T1000 (cell line): ENCODE measurements around the gene ACBD6.

ENCODE experiments used
- DNase-seq: peaks from one replicate; lab custom pipeline; 2025; ENCODE audit warnings: mixed read lengths; lab: John Stamatoyannopoulos, UW

Gene ACBD6

GRCh38 chr1:180524915-180525714 is 22.7 kb upstream of the ACBD6 start:
- no peak for DNase-seq

DNA sequence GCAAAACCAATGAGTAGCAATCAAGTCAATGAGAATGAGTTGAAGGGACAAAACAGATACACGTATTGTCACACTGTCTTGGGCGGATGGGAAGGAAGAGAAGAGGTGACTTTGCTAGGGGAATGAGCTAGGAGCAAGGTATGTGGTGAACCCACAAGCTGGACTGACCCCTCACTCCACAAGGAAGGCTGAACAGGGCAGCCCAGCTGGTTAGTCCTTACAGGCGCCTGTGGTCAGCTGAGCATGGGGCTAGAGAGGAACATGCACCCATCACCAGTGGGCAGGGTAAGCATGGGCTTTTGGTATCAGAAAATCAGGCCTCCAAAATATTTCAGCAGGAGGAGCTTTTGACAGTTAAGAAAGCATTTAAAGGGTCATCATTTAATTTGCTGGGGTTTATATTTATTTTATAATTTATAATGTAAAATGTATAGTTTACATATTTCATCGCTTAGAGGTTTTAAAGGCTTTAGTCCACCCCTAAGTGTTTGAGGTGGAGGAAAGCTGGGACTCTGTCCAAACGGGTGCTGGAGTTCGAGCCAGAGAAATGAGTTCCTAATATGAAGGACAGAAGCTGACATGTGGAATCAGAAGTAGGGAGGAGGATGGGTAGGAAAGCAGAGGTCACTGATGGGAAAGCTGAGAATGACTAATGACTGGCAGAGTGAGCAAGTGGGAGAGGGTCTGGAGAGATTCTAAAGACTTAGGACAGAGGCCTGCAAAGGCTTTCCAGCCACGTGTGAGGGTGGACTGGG is 22.0 kb upstream of the ACBD6 start:
- DNase-seq = no peak

DNA sequence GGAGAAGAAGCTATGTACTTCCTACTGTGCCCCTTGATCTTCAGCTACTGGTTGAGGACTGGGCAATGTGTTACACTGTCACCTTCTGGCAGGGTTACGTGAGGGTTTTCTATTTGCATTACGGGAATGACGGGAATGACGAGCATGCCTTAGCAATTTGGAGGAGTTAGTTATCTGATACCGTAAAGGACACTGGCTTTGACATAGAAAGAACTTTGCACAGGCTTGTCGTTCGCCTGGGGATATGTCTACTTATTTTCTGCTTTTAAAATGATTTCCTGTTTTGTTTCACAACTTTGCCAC is 19.8 kb upstream of the ACBD6 start:
- no peak for DNase-seq

DNA sequence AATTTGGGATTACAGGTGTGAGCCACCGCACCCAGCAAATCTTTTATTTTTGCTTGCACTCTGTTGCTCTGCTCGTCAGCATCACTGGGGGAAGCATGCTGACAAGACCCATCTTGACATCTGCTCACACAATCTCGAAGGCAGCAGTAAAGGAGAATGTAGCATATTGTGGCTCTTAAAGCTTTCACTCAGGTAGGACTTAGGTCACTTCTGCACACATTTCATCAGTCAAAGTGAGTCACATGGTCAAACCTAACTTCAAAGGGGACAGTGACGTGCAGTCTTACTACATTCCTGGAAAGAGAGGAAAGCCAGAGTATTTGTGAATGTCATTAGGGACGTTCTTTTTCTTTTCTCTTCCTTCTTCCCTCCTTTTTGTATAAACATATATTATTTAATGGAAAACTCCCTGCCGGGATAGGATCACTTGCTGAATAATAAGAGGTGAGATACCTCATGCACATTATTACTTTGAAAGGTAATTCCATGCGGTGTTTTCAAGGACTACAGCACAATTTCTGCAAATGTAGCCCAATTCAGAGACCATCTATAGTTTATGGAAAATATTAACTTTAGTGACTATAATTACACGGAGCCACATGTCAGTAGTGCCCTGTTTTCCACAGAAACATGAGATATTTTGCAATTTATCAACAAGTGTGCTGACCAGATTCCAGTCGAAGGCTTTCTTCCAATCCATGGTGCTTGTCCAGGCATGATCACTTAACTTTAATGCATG is 19.3 kb upstream of the ACBD6 start:
- DNase-seq = no peak

GRCh38 chr1:180519846-180520245 is 17.5 kb upstream of the ACBD6 start:
- DNase-seq = no peak

GRCh38 chr1:180515857-180516388 is 13.5 kb upstream of the ACBD6 start:
- peak; percentile 62 for DNase-seq

DNA sequence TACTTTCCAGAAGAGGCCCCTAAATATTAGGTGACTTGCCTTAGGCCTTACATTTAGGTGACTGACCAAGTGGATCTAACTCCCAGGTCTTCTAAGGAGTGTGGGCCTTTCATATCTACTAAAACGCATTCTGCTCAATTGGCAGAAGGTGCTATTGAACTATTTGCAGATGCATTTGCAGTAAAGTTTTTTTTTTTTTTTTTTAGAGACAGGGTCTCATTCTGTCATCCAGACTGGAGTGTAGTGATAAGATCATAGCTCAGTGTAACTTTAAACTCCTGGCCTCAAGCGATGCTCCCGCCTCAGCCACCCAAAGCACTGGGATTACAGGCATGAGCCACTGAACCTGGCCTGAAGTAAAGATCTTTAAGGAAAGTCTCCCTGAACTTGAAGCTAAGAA is 13.0 kb upstream of the ACBD6 start:
- DNase-seq = no peak

DNA sequence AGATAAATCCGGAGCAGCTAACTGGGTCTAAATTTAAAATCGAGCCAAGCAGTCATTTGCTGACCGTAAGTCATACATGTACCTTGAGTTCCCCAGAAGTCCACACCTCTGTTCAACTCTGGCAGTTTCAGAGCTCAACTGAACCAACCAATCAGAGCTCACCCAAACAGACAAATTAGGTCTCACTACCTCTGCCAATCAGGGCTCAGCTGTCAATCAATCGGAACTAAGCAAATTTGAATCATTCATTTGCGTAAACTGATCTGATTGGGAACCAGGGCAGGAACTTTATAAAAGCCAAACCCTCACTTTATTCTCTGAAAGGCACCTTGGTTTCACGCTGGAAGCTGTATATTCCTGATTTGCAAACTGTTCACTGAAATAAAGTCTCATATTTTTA is 11.2 kb upstream of the ACBD6 start:
- no peak for DNase-seq

- DNase-seq = no peak
Measured at GRCh38 chr1:180510882-180511281, 8.5 kb upstream of the ACBD6 start.

- DNase-seq = no peak
Measured at GRCh38 chr1:180508725-180509097, 6.3 kb upstream of the ACBD6 start.

DNA sequence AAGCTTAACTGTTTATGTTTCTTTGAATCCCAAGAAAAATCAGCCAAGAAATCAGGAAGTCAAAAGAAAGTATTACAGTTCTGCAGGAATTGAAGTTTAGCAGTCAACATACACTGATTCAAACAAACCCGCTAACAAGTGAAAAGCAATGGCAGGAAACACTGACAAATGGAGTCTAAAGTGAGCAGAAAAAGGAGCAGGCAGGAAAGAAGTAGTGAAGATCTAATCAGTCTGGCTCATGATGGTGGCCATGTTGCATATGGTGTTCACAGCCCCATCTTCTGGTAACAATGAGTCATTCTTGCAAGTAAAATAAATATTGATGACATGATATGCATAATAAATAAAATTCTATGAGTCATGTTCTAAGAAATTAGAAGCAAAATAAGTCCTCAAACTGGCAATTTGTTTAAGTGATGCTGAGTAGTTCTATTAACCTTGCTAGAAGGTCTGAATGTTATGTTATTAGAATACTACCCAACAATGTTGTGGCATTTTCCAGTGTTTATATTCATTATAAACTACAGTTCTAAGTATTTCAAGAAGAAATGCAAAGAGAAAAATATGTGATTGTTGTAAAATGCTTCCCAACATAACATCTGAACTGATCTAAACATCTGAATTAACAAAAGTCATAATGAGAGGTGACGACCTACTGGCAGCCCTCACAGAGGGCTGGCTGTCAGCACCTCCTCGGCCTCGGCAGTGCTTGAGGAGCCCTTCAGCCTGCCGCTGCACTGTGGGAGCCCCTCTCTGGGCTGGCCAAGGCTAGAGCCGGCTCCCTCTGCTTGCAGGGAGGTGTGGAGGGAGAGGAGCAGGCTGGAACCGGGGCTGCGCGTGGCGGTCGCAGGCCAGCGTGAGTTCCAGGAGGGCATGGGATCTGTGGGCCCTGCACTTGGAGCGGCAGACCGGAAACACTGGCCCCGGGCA is 5.7 kb upstream of the ACBD6 start:
- peak; percentile 26 for DNase-seq

DNA sequence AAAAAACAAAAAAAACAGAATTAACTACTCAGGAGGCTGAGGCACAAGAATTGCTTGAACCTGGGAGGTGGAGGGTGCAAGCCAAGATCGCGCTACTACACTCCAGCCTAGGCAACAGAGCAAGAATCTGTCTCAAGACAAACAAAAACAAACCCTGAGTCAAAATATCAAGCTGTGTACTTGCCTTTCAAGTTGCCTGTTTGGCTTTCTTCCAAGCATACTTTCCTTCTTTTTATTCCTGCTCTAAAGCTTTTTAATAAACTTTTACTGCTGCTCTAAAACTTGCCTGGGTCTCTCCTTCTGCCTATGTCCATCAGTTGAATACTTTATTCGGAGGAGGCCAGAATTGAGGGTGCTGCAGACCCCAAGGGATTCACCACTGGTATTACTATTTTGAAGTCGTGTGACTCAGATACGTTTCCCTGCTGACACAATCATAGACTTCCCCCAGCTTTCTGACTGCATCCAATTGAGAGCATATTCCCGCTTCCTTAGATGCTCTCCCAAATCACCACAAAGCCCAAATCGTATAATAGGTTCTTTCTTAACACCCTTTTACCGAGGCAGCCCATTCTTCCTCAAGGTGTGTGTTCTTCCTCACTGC is 3.5 kb upstream of the ACBD6 start:
- DNase-seq = no peak

DNA sequence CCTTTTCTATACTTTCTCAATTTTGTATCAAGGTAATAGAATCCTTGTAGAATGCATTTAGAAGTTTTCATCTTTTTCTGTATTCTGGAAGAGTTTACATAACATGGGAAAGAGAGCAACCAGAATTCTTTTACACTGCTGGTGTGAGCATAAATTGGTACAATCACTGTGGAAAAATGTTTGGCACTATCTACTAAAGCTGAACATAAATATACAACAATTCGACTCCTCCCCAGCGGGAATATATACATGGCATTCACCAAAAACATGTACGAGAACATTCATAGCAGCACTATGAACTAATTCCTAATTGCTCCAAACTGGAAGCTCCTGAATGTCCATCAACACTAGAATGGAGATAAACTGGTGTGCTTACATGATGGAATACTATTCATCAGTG is 1.8 kb upstream of the ACBD6 start:
- DNase-seq = no peak

GRCh38 chr1:180503280-180503862 is 994 bp upstream of the ACBD6 start:
- DNase-seq = no peak

- DNase-seq = no peak
Measured at GRCh38 chr1:180501865-180502360, 464 bp downstream of the ACBD6 start.

DNA sequence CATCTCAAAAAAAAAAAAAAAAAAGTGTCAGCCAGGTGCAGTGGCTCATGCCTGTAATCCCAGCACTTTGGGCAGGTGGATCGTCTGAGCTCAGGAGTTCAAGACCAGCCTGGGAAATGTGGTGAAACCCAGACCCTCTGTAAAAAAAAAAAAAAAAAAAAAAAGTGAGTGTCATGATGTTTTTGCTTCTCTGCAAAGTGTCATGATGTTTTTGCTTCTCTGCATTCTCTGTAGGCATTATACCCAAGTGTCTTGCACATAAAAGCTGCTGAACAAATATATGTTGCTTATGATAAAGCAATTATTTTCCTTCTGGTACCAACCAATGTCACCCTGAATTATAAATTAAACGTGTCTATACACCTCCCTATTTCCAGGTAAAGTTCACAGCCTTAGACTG is 1.7 kb downstream of the ACBD6 start:
- DNase-seq = no peak

DNA sequence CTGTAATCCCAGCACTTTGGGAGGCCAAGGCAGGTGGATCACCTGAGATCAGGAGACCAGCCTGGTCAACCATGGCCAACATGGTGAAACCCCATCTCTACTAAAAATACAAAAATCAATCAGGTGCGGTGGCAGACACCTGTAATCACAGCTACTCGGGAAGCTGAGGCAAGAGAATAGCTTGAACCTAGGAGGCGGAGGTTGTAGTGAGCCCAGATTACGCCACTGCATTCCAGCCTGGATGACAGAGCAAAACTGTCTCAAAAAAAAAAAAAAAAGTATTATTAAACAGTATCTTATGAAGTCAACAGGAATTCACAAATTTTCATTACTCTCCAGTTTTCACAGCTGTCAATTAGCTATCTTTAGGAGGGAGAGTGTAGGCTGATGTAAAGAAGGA is 3.8 kb downstream of the ACBD6 start:
- DNase-seq = no peak

DNA sequence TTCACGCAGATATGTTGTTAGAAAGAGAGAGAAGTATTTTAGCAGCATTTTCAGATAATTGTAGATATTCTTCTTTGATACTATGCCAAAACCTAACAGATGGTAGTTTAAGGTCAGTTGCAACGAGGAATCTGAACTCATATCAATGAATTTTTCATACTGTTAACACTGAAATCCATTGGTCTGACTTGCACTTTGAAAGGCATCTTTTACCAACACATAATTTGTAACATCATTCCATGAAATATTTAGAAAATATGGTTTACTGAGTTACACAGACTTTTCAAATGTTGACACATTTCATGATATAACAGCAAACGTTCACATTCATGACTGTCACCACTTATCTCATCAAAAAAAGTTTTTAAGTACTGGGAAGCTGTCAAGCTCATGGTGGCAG is 4.6 kb downstream of the ACBD6 start:
- DNase-seq = no peak

DNA sequence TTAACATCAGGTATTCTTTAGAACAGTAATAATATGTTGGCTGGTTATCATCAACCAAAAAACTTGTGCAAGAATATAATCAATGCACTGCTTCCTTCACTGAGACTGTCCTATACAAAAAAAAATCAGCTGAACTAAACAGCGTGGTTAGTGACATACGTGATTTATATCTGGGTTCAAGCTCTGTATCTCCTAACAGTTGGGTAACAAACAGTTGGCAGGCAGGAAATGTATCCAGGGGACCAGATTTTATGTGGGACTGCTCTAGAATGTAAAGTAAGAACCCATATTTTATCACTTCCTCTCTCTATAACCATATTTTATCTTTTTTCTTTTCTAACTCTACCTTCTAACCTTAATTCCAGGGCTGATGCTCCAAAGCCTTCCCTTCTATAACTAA is 8.0 kb downstream of the ACBD6 start:
- DNase-seq = no peak

DNA sequence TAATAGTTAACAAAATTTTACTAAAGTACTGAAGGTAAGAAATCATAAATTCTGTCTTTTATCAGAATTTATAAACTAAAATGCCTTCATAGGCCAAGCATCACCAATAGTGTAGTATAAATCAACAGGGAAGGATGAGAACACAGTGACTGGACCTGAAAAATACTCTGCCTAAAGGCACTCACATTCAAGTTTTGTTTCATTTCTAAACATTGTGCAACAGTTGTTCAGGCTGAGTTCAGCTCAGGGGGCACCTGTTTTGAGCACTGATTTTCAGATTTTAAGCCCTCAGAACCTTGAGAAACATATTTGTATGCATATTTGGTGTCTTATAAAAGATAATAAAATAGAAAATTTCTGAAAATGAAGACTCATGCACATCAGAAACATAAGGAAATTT is 12.4 kb downstream of the ACBD6 start:
- DNase-seq = no peak

- DNase-seq = no peak
Measured at GRCh38 chr1:180489313-180489712, 13.1 kb downstream of the ACBD6 start.
